PC-3 (cell line): ENCODE measurements around the gene ZNF496. TPM values are rescaled to one million over a fixed set of nuclear protein-coding genes. Genes with fewer than 3 reads are reported as not detected.

ENCODE experiments used
- ATAC-seq: fragments of 200-7000 bp; cut with Tn5 transposase; 2 replicates; pipeline ENCODE4 v1.9.1; 2020; ENCODE audit warnings: mild to moderate bottlenecking, moderate library complexity
- BruUV-seq: library from RNA; stranded (reverse); fragments of 400-500 nt; replicated peaks from 2 replicates; lab custom pipeline; 2021; lab: Mats Ljungman, UMichigan
- CTCF ChIA-PET: fragments of 300-600 bp; sonication (Branson Sonifier 250); formaldehyde crosslinking; loops from one replicate; lab custom pipeline; 2022; ENCODE audit warnings: antibody characterized with exemption; lab: Charles Lee
- POLR2A ChIA-PET: fragments of 300-600 bp; sonication (Branson Sonifier 250); formaldehyde crosslinking; loops from one replicate; lab custom pipeline; 2022; ENCODE audit warnings: antibody characterized with exemption; ENCODE audit not compliant: unreplicated experiment; lab: Charles Lee
- DNase-seq: peaks from one replicate; pipeline ENCODE4 v3.0.0-alpha.2; 2015
- H2AFZ ChIP-seq: fragments of 300-600 bp; sonication (generic); 2 replicates; pipeline ENCODE4 v1.6.0; 2016; ENCODE audit warnings: antibody characterized with exemption, low read length
- H3F3A ChIP-seq: fragments of 300-600 bp; sonication (generic); one replicate; pipeline ENCODE4 v1.6.0; 2017; ENCODE audit warnings: antibody characterized with exemption, low read length, control low read depth, mild to moderate bottlenecking; ENCODE audit not compliant: unreplicated experiment
- H3K27ac ChIP-seq: fragments of 300-600 bp; sonication (generic); 2 replicates; pipeline ENCODE4 v1.5.1; 2016; ENCODE audit warnings: mild to moderate bottlenecking, low read length
- H3K27me3 ChIP-seq: fragments of 300-600 bp; sonication (generic); 2 replicates; pipeline ENCODE4 v1.6.1; 2016; ENCODE audit warnings: low read length, mixed read lengths
- H3K36me3 ChIP-seq: fragments of 300-600 bp; sonication (generic); 2 replicates; pipeline ENCODE4 v1.6.1; 2016; ENCODE audit warnings: low read depth, mixed run types, low read length, mixed read lengths
- H3K4me1 ChIP-seq: fragments of 300-600 bp; sonication (generic); 2 replicates; pipeline ENCODE4 v1.5.1; 2016; ENCODE audit warnings: low read length; ENCODE audit not compliant: insufficient read depth
- H3K4me2 ChIP-seq: fragments of 300-600 bp; sonication (generic); 2 replicates; pipeline ENCODE4 v1.6.0; 2016; ENCODE audit warnings: low read length
- H3K4me3 ChIP-seq: fragments of 300-600 bp; sonication (generic); 2 replicates; pipeline ENCODE4 v1.5.1; 2016; ENCODE audit warnings: mild to moderate bottlenecking, low read length, mixed read lengths
- H3K79me2 ChIP-seq: fragments of 300-600 bp; sonication (generic); 2 replicates; pipeline ENCODE4 v1.6.1; 2017; ENCODE audit warnings: low read length, mixed read lengths
- H3K9ac ChIP-seq: fragments of 300-600 bp; sonication (generic); 2 replicates; pipeline ENCODE4 v1.6.0; 2016; ENCODE audit warnings: mild to moderate bottlenecking, low read length
- H3K9me2 ChIP-seq: fragments of 300-600 bp; sonication (generic); replicated peaks from 2 replicates; pipeline ENCODE4 v1.6.1; 2016; ENCODE audit warnings: mixed run types, low read length, mixed read lengths
- H3K9me3 ChIP-seq: fragments of 300-600 bp; sonication (generic); 2 replicates; pipeline ENCODE4 v1.6.1; 2016; ENCODE audit warnings: low read length, mixed read lengths
- H4K20me1 ChIP-seq: fragments of 300-600 bp; sonication (generic); 2 replicates; pipeline ENCODE4 v1.6.1; 2016; ENCODE audit warnings: low read length, mixed read lengths
- EZH2 ChIP-seq: fragments of 300-600 bp; sonication (generic); IDR thresholded peaks from one replicate; pipeline ENCODE4 v1.6.1; 2017; ENCODE audit warnings: antibody characterized with exemption, mild to moderate bottlenecking, low read length; ENCODE audit not compliant: unreplicated experiment
- EZH2phosphoT487 ChIP-seq: fragments of 300-600 bp; sonication (generic); IDR thresholded peaks from 2 replicates; pipeline ENCODE4 v1.6.1; 2018; ENCODE audit warnings: mild to moderate bottlenecking, antibody characterized with exemption, low read length, borderline replicate concordance
- intact Hi-C: fragments of 100-400 bp; cut with micrococcal nuclease; formaldehyde crosslinking; loops from 2 replicates; pipeline ENCODE4 v1.9.0; 2023
- total RNA-seq: library from RNA; depleted of rRNA; stranded (reverse); fragments of >200 nt; gene quantifications from 2 replicates; pipeline ENCODE4 v1.2.3, GENCODE V29; 2014
- TF ChIP-seq, protein P1 (sequence below): fragments of 300-600 bp; sonication (generic); conservative IDR thresholded peaks from 2 replicates; pipeline ENCODE4 v1.5.1; 2017; ENCODE audit warnings: antibody characterized with exemption, low read depth, mild to moderate bottlenecking, low read length

The ZNF496 gene
- total RNA-seq, 1 experiment from 2014 or later = 79.4 TPM

DNA sequence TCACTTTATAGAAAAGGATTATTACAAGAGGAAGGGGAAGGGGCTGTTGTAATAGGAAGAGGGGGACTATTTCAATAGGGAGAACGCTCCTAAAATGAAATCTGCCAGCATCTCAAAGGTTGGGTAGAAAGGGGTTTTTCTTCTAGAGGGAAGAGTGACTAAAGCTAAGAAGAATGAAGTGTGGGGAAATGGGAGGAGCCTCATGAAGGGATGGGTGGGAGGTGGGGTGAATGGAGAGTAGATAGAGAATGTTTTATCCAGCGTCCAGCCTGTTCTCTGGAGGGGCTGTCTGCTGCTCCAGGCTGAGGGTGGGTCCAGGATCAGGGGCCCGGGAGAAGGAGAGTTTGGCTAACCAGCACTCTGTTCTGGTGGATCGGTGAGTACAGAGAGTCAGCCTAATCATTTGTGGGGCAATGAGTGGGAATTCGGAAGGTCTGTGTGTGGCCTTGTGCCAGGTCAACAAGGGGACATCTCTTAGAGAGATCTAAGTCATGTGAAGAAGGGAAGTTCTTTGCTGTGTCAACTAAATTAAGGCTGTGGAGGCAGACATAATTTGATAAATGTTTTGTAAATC, 50.6 kb downstream of the ZNF496 start:
- DNase-seq = no peak
- POLR2A ChIA-PET = no interaction called here
- no peak overlapping the region for H2AFZ ChIP-seq
- no peak overlapping the region for H3K4me3 ChIP-seq
- H3K36me3 ChIP-seq = no peaks in the 10 kb centered on the region
- no peaks in the 10 kb centered on the region for H3K9me2 ChIP-seq
- H3K79me2 ChIP-seq = no peaks in the 10 kb centered on the region
- no peaks in the 10 kb centered on the region for H3K4me1 ChIP-seq
- H3K27me3 ChIP-seq = no peaks in the 10 kb centered on the region
- no peak overlapping the region for H3K4me2 ChIP-seq
- no peaks in the 10 kb centered on the region for H3K9me3 ChIP-seq
- no peaks in the 10 kb centered on the region for H4K20me1 ChIP-seq
- H3K9ac ChIP-seq = no peak overlapping the region
- H3F3A ChIP-seq = no peaks in the 10 kb centered on the region
- CTCF ChIA-PET = no interaction called here
- BruUV-seq = no TSS peak
- peak; percentile 43 for ATAC-seq
- no peak for TF ChIP-seq EZH2phosphoT487
- TF ChIP-seq, protein P1, sequence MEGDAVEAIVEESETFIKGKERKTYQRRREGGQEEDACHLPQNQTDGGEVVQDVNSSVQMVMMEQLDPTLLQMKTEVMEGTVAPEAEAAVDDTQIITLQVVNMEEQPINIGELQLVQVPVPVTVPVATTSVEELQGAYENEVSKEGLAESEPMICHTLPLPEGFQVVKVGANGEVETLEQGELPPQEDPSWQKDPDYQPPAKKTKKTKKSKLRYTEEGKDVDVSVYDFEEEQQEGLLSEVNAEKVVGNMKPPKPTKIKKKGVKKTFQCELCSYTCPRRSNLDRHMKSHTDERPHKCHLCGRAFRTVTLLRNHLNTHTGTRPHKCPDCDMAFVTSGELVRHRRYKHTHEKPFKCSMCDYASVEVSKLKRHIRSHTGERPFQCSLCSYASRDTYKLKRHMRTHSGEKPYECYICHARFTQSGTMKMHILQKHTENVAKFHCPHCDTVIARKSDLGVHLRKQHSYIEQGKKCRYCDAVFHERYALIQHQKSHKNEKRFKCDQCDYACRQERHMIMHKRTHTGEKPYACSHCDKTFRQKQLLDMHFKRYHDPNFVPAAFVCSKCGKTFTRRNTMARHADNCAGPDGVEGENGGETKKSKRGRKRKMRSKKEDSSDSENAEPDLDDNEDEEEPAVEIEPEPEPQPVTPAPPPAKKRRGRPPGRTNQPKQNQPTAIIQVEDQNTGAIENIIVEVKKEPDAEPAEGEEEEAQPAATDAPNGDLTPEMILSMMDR = no peak
- TF ChIP-seq EZH2 = no peak
- intact Hi-C loops = no loop called here
- H3K27ac ChIP-seq = no peak overlapping the region

DNA sequence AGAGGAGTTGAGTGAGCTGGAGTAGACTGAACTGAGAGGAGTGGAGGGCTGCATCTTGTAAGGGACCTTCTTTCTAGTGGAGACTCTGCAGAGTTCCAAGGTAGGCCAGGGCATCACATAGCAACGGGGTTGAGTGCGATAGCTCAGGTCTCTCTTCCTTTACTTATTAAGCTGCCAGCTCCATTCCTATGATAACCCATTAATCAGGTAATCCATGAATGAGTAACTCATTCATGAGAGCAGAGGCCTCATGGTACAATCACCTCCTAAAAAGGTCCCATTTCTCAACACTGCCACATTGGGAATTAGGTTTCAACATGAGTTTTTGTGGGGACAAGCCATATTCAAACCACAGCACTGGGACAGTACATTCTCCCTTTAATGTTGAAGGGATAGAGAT, 54.5 kb downstream of the ZNF496 start:
- Histone ChIP-seq H3K9me3 (no peaks in the 10 kb centered on the region), H3K27ac (no peak overlapping the region), H3K79me2 (no peaks in the 10 kb centered on the region), H3K9ac (no peak overlapping the region), H3K4me3 (no peak overlapping the region), H3K9me2 (no peaks in the 10 kb centered on the region), H4K20me1 (no peaks in the 10 kb centered on the region), H3K4me1 (no peaks in the 10 kb centered on the region), H3F3A (no peaks in the 10 kb centered on the region), H3K27me3 (no peaks in the 10 kb centered on the region), H2AFZ (no peak overlapping the region), H3K36me3 (no peaks in the 10 kb centered on the region), H3K4me2 (no peak overlapping the region)
- intact Hi-C loops = no loop called here
- TF ChIP-seq EZH2 (no peak), EZH2phosphoT487 (no peak)
- TF ChIP-seq, protein P1 = no peak
- POLR2A ChIA-PET = no interaction called here
- ATAC-seq (no peak), DNase-seq (no peak)
- BruUV-seq = no TSS peak
- CTCF ChIA-PET = no interaction called here

DNA sequence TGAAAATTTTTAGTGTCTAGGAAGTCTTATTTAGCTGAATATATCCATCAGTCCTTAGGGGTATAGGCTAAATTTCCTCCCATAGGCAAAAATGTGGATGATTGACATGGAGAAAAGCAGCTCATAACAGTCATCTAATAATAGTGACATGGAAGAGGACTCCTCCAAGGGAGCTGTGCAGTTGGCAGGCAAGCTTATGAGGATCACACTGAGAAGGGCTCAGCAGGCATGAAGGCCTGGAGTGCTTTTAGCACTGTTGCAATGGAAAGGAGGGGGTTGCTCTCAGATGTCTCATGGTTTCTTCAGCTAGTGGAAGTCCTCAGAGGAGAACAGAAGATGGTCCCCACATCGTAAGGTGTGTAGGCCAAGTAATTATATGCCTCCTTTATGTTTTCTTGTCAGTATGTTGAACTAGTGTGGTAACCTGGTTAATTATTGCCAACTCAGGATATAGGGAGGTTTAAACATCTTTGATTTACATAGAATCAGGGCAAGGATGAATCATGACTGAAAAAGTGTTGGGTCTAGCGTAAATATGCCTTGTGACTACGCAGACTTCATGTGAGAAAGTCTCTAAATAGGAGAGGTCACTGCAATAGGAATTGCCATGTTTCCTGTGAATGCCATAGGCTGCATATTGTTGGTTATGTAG, 56.9 kb downstream of the ZNF496 start:
- Histone ChIP-seq H3K36me3 (no peaks in the 10 kb centered on the region), H4K20me1 (no peaks in the 10 kb centered on the region), H2AFZ (no peak overlapping the region), H3K27ac (no peak overlapping the region), H3K9me2 (no peaks in the 10 kb centered on the region), H3K4me3 (no peak overlapping the region), H3K27me3 (no peaks in the 10 kb centered on the region), H3K9me3 (no peaks in the 10 kb centered on the region), H3K4me1 (no peaks in the 10 kb centered on the region), H3K4me2 (no peak overlapping the region), H3K79me2 (no peaks in the 10 kb centered on the region), H3F3A (no peaks in the 10 kb centered on the region), H3K9ac (no peak overlapping the region)
- no TSS peak for BruUV-seq
- TF ChIP-seq, protein P1 = no peak
- TF ChIP-seq EZH2phosphoT487 (no peak), EZH2 (no peak)
- intact Hi-C loops = no loop called here
- CTCF ChIA-PET = no interaction called here
- POLR2A ChIA-PET = no interaction called here
- DNase-seq (no peak), ATAC-seq (no peak)
